ENCODE results near the gene HPGDS.
"Not testable (repeated sequence)": the region's sequence is repeated elsewhere in the genome, so short reads cannot be mapped to it uniquely, and the experiment has no call there.

Gene HPGDS

GRCh38 chr4:94319927-94320326 lies 22.7 kb downstream of the HPGDS start:
- not testable (repeated sequence) for DNase-seq (ENCODE audit: low read depth)

GRCh38 chr4:94307231-94307871 lies 35.3 kb downstream of the HPGDS start:
- DNase-seq (ENCODE audit: low read depth): no peak

DNA sequence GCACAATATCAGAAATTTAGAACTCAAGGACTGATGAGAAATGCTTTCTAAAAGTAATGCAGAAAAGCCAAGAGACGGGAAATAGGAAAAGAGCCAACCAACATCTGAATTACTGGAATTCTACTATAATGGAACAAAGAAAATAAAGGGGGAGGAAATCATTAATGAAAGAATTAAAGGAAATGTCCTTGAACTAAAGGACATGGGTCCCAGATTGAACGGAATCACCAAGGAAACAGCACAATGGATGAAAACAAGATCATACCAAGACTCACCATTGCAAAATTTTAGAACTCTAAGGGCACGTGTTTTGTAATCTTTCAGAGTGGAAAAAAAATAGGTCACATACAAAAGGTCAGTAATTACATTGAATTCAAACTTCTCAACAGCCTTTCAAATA lies 35.9 kb downstream of the HPGDS start:
- no peak for DNase-seq (ENCODE audit: low read depth)

DNA sequence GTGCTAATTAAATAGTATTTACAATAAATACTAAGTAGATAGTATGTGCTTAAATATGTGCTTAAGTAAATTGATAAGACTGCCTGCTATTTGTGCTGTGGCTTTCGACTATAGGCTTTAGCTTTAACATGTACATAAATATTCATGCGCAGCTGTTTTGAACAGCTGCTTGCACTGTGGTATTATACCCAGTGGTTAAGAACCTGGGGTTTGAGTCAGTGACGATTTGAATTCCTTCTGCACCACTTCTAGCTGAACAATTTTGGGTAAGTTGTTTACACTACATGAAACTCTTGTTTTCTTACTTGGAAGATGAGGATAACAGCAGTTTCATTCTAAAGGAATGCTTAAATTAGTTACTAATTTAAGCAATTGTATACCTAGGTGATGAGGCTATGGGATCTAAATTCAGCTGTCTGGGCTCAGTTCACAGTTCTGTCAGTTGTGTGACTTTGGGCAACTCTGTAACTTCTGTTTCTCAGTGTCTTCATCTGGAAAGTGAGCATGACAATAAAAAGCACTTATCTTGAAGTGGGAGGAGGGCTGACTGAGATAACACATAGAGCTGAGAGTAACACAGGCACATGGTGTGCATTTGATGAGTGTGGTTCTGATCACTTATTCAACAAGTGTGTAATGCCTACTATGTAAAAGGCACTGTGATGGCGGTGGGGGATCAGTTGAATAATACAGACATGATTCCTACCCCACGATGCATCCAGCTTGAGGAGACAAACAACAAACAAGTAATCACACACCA lies 37.0 kb downstream of the HPGDS start:
- DNase-seq (ENCODE audit: low read depth): no peak

- no peak for DNase-seq (ENCODE audit: low read depth)
Measured at GRCh38 chr4:94304365-94304971, 38.2 kb downstream of the HPGDS start.

GRCh38 chr4:94302191-94302590 lies 40.4 kb downstream of the HPGDS start:
- no peak for DNase-seq (ENCODE audit: low read depth)

DNA sequence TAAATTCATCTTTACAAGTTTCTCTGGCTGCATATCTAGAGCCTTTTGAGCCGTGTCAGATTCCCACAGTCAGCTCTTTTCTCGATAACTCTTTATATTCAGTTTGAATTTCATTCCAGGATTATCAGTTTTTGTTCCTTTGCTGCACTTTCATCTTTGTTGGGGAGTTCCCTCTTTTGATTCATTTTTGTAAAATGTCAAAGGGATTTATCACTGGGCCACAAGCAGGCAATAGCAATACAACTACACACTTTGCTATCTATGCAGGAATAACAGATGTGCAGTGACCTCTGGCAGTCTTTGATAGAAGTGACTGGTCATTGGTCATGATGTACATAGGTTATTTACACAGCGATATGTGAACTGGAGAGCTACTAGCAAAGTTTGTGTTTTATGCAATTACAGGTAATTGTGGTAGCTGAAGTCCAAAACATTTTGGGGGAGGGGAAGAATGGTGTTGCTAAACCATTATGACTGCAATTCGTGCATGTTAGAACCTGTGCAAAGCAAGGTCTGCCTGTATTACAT lies 43.8 kb downstream of the HPGDS start:
- DNase-seq (ENCODE audit: low read depth): no peak

GRCh38 chr4:94295473-94295872 lies 47.2 kb downstream of the HPGDS start:
- not testable (repeated sequence) for DNase-seq (ENCODE audit: low read depth)

DNA sequence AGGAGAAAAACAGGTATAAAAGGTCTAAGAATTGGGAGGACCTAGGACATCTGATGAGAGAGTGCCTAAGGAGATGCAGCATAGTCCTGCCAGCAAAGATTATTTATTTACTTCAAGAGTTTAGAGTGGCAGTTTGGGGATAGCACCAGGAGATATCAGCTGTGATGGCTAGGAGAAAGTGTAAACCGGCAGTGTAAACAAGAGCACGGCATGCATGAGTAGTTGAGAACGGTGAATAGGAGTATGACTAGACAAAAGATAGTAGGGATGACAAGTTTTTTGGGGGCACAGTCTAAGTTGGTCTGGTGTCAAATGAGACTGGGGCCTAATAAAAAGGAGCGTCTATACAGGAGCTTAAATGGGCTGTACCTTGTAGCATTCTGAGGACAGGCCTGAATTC lies 48.7 kb downstream of the HPGDS start:
- not testable (repeated sequence) for DNase-seq (ENCODE audit: low read depth)

DNA sequence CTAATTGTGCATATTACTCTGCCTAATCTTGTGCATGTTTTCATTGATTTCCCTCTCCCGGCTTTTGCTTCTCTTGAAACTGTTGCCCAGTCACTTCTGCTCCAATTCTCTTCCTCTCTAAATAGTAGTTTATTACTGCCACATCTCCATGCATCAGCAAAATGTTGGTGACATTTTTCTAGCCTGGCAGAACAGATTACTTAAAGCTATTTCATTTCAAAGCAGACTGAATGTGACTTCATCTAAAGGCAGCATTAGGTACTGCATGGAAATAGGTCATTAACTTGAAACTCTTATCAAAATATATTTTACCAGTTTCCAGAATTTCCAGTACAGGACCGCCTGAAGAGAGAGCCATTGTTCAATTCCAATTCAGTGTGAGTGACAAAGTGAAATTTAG lies 52.4 kb downstream of the HPGDS start:
- no peak for DNase-seq (ENCODE audit: low read depth)

DNA sequence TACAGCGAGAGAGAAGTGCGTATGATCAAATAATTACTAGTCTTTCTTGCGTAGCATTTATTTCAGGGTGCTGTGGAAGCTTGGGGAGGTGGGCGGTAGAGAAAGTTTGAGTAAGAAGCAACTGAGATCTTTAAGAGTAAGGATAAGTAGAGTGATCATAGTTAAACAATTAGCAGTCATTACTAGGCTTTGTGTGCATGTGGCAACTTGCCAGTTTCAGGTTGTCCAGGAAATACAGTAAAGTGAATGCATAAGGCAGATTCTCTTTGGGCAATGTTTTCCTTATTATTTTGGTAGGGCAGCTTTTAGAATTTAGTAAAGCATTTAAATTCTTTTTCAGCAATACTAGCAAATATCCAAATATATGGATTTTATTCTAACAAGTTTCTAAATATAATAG lies 57.0 kb downstream of the HPGDS start:
- no peak for DNase-seq (ENCODE audit: low read depth)

DNA sequence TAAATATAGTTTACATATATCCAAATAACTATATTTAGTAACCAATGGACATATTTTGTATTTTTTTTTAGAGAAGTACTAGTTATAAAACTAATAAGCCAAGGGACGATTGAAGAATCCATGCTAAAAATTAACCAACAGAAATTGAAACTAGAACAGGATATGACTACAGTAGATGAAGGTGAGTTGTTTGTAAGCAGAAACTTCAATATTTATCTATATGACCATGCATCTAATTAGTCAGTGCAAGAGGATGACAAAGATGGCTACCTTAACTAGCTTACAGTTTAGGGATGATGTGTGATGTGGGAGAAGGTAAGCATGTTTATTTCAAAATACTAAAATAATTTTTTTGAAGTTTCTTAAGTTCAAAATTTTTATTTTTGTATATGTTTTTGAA lies 57.7 kb downstream of the HPGDS start:
- no peak for DNase-seq (ENCODE audit: low read depth)

DNA sequence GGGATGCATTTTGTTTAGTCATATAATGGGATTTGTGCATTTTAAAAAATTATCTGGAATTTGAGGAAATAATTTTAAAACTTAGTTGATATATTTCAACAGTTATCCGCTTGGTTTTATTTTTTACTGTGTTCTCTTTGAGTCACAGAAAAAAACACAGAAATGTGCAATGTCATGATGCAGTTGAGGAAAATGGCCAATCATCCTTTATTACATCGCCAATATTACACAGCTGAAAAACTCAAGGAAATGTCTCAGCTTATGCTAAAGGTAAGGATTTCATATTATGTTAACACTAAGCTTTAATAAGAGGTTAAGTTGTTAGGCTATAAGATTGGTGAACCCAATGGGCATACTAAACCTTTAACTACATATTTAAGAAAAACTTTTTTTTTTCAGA lies 63.9 kb downstream of the HPGDS start:
- no peak for DNase-seq (ENCODE audit: low read depth)

GRCh38 chr4:94277534-94277933 lies 65.1 kb downstream of the HPGDS start:
- no peak for DNase-seq (ENCODE audit: low read depth)

DNA sequence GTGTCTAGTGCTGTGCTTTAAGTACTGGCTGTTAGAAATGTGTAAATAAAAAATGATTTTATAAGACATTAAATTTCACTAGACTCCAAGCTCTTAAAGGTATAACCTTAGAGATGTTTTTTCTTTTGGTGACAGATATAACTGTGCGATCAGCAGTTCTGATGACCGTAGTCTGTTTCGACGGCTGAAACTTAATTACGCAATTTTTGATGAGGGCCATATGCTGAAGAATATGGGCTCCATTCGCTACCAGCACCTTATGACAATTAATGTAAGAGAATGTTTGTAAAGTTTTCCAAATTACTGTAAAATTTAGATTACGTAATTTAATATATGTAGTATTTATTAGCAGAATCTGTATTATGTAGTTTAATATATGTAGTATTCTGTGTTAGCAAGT lies 66.4 kb downstream of the HPGDS start:
- no peak for DNase-seq (ENCODE audit: low read depth)

- DNase-seq (ENCODE audit: low read depth): no peak
Measured at GRCh38 chr4:94274912-94275311, 67.7 kb downstream of the HPGDS start.

GRCh38 chr4:94271248-94271647 lies 71.4 kb downstream of the HPGDS start:
- DNase-seq (ENCODE audit: low read depth): no peak

- no peak for DNase-seq (ENCODE audit: low read depth)
Measured at GRCh38 chr4:94267037-94267436, 75.6 kb downstream of the HPGDS start.

GRCh38 chr4:94262163-94263016 lies 80.2 kb downstream of the HPGDS start:
- no peak for DNase-seq (ENCODE audit: low read depth)

DNA sequence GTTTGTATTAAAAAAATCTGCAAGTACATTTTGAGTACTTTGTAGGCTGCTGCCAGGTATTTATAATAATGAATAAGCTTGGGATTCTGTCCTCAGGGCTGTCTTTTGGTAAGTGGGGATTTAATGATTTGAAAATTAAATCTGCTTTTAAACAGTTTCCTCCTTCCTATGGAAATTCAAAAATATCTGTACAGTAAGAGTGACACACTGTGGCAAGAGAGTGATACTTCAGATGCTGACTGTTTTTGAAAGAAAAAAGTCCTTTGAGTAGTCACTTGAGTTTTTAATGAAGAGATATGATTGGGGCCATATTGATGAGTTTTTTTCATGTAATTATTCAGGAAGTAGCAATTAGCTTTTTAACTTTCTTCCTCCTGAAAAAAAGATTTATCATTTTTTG lies 85.8 kb downstream of the HPGDS start:
- no peak for DNase-seq (ENCODE audit: low read depth)

- no peak for DNase-seq (ENCODE audit: low read depth)
Measured at GRCh38 chr4:94256144-94256783, 86.4 kb downstream of the HPGDS start.

DNA sequence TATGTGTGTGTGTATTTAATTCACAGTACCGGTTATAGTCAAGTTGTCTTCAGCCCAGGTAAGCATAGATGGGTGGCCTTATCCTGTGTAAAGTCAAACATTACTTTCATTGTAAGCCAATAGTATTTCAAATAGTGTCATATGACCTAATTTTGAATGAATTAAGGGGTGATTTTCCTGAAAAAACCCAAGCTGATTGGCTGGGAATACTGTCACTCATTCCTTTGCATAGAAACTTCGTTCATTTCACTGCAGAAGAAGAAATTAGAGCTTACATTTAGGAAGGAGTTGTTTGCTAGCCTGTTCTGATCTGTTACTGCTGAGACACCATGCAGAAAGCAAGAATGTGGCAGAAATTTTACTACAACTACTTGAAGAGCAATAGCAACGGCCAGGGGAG lies 89.6 kb downstream of the HPGDS start:
- DNase-seq (ENCODE audit: low read depth): no peak

Measured in activated T-cell treated with anti-CD3 and anti-CD28 coated beads for 1 hour (primary cell).